HG03135 (cell line): ENCODE measurements around the gene NUDT3.

Experiments used
- ATAC-seq: cut with Tn5 transposase; IDR thresholded peaks from one replicate; pipeline ENCODE4 v1.9.1; 2021; ENCODE audit warnings: mild to moderate bottlenecking, moderate library complexity; ENCODE audit not compliant: unreplicated experiment

Gene NUDT3

GRCh38 chr6:34241351-34242215, 150.9 kb downstream of the NUDT3 start:
- ATAC-seq: no peak

GRCh38 chr6:34240329-34241248, 151.9 kb downstream of the NUDT3 start:
- ATAC-seq: no peak

DNA sequence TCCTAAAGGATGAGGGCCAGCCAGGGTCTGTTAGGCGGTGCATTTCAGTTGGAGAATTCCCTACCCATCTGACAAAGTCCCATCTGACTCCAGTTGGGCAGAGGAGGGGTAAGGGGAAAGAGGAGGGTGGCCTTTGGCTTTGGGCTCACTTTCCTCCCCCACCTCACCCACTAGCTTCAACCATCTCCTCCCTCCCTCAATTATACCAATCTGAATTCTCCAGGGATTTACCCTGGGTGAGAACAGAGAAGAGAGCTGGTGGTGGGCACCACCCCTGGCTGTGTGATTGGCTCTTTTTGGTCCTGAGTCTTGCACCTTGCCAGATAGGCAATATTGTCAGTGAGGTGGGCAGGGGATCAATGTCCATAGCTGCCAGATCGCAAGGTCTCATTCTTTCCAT, 152.6 kb downstream of the NUDT3 start:
- no peak for ATAC-seq

- no peak for ATAC-seq
These were observed 153.0 kb downstream of the NUDT3 start for GRCh38 chr6:34239500-34239825.

DNA sequence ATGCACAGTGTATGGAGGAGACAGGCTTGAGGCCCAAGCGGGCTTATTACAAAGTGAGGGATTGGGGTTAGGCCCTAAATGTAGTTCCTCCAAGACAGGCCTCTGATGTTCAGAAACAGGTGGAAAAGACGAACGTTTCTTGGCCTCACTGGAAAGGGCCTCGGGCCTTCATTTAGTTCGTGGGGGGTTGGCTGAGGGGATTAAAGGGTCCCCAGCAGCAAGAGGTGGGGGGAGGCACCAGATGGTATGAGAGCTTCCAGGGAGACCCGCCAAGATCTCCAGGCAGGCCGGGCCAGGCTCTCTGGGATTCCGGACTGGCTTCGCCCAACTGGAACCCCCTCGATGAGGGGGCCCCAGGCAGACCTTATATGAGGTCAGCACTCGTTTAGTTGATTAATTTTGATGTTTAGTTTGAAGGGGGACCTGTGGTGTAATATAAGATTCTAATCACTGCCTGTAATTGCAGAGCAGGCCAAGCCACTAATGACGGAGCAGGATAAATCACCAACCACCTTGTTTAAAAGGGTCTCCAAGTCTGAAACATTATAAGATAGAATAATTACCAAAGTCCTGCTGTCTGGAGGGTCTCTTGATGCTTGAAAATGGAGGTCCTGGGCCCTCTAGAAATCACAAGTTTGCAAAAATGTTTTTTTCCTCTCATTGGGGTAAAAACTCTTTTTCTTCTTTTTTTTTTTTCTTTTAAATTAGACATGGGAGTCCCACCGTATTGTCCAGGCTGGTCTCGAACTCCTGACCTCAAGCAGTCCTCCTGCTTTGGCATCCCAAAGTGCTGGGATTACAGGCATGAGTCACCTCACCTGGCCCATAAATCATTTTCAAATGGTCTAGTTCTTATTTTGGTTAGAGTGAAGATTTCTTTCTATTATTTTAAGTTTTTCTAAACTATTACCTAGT, 153.6 kb downstream of the NUDT3 start:
- no peak for ATAC-seq

DNA sequence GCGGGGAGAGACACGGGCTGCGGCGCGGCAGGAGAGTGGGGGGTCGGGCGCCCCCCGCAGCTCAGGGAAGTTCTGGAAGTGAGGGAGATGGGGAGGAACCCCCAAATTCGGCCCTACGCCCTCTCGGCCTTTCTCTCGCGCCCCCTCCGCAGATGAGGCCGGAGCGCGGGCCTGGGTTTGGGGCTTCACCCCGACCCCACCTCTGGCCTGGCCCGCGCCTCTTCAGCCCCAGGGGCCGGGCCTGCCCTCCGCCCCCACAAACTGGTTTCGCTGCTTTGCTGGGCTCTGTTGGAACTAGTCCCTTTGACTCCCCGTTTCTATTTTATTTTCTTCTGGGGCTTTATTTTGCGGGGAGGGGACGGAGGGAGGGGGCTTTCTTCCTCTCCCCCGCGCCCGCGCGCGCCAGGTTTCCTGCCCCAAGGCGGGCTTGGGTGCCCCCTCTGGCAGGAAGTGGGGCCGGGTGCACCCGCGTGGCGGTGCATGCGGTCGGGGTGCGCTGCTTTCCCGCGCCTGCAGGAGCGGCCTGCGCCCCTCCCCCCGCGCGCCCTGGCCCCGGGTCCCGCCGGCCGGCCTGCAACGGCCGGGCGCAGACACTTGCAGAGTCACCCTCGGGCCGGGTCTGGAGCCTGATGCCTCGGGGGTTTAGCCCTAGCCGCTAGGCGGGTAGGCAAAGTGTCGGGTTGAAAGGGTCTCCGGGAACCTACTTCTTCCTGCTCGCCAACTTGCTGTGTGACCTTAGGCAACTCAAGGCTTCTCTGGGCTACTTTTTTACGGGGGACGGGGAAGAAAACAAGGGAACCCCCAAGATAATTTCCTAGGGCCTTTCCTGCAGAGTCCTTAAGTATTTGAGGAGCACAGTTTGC, 154.5 kb downstream of the NUDT3 start:
- ATAC-seq: peak; percentile 6

DNA sequence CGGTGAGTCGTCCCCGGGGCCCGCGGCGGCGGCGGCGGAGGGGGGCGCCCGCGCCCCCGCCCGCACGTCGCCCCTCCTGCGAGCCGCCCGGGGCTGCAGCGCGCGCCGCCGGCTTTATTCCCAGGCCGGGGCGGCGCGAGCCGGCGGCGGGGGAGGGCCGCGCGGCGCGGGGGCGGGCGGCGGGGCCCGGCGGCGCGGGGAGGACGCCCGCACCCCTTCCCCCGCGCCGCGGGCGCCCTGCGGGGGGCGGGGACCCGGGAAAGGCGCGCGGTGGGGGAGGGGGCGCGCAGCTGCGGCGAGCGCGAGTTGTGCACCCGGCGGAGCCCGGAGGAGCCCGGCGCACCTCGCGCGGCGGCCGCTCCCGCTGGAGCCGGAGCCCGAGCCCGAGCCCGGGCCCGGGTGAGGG, 155.2 kb downstream of the NUDT3 start:
- ATAC-seq: peak; percentile 14

GRCh38 chr6:34236443-34237315, 155.8 kb downstream of the NUDT3 start, which contains the start of gene HMGA1:
HMGA1 (plus strand) TSS chr6:34236873; CDS start chr6:34240781, 3,908 bp downstream.
- peak; percentile 66 for ATAC-seq

GRCh38 chr6:34236131-34236442, 156.4 kb downstream of the NUDT3 start:
- ATAC-seq: peak; percentile 8

- no peak for ATAC-seq
These were observed 156.9 kb downstream of the NUDT3 start for GRCh38 chr6:34235307-34236130.

DNA sequence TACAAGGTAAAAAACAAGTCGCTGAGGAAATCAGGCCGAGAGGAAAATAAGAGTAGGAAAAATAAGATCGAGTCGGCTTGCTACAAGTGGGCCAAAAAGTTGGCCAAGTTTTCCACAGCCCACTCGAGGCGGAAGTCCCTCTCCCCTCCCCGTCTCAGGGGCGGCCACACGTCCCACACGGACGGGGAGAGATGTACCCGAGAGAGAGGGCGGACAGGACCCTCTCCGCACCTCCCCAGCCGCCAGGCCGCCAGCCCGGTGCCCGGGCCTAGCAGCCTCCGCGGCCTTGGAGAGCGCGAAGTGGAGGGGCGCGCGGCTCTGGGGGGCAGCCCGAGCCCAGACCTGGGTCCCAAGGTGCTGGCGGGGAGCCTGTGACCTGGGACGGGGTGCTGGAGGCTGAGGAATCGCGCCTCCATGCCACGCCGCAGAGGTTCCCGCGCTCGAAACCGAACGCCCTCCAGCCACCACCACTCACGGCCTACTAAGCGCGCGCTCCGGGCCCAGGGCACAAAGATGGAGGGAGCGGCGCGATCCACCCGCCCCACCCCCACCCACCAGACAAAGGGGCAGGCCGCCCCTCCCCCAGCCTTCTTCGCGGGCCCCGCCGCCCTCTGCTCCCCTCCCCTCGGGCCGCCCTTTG, 157.7 kb downstream of the NUDT3 start:
- ATAC-seq: no peak

- ATAC-seq: no peak
These were observed 158.6 kb downstream of the NUDT3 start for GRCh38 chr6:34233867-34234266.

- ATAC-seq: no peak
These were observed 159.6 kb downstream of the NUDT3 start for GRCh38 chr6:34232901-34233300.

DNA sequence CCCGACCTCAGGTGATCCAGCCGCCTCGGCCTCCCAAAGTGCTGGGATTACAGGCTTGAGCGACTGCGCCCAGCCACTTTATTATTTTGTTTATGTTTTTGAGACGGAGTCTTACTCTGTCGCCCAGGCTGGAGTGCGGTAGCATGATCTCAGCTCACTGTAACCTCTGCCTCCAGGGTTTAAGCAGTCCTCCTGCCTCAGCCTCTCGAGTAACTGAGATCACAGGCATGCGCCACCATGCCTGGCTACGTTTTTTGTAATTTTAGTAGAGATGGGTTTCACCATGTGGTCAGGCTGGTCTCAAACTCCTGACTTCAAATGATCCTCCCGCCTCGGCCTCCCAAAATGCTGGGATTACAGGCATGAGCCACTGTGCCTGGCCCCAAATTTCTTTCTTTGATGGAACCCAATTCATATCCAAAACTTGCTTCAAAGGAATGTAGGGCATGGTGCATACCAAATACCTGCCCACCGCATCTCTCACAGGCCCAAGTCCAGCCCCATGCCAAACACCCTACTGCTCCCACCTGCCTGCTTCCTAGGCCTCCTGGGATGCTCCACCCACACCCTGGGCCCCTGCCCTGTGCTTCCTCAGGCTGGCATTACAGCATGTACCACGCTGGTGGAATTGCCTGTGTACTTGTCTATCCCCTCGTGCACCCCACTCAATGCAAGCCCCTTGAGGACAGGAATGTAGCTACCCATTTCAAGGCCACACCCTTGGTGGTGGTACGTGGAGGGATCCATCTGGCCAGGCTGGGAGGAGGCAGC, 160.7 kb downstream of the NUDT3 start:
- no peak for ATAC-seq

DNA sequence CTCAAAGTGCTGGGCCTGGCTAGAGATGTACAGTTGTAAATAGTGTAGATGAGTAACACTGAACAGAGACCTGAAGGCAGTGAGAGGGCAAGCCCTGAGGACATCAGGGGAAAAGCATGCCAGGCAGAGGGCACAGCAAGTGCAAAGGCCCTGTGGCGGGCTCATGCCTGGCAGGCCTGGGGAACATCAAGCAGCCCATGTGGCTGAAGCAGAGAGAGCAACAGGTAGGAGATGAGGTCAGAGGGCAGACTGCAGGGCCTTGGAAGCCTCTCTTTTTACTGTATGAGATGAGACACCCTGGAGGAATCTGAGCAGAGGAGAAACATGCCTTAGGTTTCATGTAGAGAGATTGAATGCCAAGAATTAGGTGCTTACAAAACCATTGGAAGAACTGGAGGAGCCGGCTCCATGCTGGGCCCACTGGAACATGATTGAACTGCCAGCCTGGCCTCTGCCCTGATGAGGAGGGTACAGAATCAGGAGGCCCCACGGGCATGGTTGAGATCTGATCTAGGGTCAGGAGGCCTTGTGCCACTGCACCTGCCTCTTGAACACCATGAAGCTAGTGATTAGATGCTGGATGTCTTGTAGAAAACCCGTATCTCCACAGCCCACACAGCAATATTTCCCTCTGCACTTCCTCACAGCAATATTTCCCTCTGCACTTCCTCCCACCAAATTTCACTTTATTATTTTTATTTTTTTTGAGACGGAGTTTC, 161.7 kb downstream of the NUDT3 start:
- no peak for ATAC-seq

DNA sequence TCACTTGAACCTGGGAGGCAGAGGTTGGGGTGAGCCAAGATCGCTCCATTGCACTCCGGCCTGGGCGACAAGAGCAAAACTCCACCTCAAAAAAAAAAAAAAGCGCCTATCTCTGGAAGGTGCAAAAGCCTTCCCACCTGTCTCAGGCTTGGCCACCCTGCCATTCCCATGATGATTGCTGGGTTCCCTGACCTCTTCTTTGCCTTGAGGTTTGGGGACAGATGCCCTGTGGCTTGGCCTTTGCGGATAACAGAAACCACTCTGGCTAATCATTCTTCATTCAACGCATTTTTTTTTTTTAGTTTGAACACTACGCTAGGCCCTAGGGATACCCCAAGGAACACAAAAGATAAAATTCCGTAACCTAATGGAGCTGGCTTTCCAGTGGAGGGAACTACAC, 162.6 kb downstream of the NUDT3 start:
- ATAC-seq: no peak
